Activated CD4-positive, alpha-beta T cell treated with anti-CD3 and anti-CD28 coated beads for 4 hours (primary cell): Measurements from ENCODE around the gene AHDC1.

Experiments
- DNase-seq, 2 donors: peaks; one replicate each; pipeline ENCODE4 v3.0.0-alpha.2; 2020

AHDC1 gene

DNA sequence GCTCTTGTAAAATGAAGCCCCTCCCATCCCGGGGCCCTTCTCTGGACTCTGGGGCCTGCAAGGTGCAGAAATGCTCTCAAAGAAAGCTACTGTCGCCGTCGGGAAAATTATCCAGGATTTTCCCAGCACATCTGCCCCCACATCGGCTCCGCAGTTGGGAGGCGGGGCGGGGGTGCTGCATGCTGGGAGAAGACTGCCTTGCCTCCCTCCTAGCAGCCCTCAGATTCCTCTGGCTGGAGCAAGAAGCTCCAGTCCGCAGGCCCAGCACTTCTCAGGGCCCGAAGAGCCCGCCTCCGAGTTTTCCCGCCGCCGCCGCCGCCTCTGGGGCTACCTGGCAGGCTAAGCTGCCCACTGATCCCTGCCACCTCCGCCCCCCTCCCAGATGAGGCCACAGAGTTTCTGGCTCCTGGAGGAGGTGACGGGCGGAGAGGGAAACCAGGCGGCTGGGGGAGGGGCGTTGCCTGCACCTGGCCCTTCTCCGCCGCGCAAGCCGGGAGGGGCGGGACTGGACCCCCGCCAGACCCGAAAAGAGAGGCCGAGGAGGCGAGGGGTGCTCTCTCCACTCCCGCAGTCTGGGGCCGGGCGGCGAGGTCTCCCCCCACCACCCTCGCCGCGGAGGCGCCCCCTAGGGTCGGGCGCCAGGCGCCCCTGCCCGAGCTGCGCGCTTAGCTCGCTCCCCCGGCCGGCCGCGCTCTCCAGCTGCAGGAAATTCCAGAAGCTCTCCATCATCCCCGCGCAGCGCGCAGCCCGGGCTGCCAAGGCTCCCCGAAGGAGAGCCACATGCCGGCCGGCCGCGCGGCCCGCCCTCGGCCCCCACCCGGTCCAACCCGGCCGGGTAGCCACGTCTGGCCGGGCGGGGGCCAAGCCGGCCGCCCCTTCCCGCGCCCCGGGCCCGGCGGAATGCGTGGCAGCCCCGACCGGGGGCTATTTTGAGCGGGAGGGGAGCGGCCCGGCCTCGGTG is 28.8 kb downstream of the AHDC1 start:
- no peak for DNase-seq

DNA sequence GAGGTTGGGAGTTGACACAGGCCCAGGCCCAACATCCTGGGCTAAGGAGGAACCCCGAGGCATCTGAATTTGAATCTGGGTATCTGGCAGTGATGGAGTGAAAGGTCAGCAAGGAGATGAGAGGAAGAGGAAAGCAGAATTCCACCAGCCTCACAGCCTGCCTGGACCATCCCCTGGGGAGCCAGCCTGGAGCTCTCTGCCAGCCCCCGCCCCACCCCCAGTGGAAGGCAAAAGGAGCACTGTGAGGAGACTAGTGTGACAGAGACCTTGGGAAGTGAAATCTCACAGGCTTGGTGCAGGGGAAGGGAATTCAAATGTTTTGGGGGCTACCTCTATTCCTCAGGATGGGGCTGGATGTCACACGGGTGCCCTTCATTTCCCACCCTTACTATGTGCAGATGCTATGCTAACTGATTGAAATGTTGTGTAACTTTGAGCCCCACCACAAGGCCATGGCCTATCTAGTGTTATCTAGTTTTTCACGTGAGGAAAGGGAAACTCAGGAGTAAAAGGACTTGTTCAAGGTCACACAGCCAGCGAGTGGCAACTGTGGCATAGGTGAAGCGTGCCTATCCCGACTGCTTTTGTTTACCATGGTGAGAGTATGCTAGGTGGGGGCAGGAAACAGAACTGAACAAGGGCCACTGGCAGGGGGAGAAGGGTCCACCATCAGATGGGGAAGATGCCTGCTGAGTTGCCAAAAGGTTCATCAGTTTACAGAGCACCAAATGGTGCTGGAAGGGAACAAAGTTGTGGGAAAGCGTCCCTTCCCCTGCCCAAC is 29.8 kb downstream of the AHDC1 start:
- DNase-seq, result no peak

DNA sequence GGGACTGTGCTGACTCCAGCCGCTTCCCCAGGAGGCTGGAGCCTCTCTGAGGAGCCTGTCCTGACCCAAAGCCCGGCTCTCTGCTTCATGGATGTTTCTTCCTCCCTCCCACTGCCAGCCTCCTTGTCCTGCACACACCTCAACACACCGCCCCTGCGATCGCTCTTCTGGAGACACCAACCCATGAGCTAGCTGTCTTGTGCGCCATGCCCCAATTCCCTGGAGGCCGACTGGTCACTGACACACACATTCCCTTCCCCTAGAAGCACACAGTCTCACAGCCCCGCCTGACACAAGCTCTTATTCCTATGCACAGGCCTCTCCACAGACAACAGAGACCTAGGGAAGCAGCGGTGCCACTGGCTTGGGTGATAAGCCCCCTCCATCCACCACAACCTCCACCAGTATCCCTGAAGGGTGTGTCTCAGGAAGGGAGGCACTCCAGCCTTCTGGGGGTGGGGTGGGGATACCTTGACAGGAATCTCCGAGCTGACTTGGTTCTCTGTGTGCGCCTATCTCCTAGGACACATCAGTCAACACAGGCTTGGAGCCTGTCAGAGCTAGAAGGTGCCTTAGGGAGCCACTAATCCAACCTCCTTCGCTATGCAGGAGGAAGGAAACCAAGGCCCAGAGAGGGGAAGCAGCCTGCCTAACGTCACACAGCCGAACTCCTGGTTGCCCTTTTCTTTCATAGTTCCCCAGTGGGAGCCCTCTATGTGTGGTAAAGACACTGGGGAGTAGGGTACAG is 31.1 kb downstream of the AHDC1 start:
- DNase-seq, result no peak

- no peak for DNase-seq
Measured at GRCh38 chr1:27572019-27572678, 31.8 kb downstream of the AHDC1 start.

DNA sequence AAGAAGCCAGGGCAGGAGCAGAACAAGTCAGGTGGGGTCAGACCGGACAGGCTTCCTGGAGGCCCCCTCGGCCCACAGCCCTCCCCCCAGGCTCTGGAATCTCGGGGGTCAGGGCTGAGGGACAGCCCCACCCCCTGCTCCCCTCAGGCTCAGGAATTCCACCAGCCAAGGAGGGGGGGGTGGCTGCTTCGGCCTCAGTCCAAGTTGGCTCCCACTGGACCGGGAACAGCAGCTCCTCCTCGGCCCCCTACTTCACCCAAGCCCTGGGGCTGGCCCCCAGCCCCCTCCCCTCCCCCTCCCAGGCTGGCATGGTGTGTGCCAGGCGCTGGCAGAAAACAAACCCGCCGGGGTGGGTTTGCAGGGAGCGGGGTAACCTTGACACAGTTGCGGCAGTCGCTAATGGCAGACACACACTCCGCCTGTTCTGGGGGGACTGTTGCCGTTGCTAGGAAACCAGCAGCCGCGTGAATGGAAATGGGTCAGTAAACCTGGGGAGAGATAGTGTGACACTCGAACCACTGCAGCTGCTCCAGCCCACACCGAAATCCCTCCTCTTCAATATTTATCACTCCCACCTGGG is 32.4 kb downstream of the AHDC1 start:
- DNase-seq, result no peak

DNA sequence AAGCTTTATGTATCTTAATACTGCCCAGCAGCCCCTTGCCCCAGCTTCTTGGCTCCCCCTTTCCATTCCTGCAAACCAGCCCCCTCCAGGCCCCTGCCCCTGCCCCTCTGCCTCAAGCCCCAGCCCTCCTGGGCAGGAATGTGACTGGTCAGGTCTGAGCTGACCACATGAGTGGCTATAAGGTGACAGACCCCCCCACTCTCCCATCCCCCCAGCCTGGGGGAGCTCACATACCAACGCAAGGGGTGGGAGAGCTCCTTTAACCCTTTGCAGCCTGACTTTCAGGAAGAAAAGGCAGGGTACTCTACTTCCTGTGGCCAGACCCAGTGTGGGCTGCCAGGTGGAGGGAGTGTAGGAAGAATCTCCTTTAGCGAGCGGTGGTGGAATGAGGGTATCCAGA is 33.2 kb downstream of the AHDC1 start:
- no peak for DNase-seq

- DNase-seq, result no peak
Measured at GRCh38 chr1:27570356-27570755, 33.6 kb downstream of the AHDC1 start.

DNA sequence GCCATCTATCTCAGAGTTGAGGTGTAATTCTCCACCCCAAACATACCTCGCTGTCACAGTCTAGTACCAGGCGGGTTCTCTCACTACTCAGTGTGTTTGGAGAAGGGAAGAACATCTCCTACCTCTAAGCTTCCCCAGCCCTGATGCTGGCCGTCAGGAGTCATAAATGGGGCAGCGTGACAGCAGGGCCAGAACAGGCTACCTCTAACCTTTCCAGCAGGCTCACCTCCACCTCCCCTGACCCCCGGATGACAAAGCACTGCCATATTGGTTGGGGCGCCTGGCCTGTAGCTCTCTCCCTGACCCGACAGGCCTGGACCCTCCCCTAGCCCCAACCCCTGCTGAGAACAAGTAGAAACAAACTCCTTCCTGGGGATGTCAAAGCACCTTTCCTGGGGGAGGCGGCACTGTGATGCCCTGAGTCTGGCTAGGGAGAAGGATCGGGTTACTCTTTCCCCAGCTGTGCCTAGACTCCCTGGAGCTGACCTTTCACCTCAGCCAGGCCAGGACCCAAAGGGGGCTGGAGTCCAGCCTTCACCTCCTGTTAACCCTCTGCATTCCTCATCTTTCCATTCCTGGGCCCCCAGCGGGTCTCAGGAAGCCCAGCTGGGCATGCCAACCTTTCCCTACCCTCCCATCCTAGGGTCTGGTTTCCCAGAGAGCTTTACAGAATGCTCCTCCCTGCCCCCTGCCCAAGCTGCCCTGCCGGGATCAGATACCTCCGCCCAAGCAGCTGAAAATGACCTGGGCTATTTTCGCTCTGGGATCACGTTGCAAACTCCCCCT is 34.2 kb downstream of the AHDC1 start:
- DNase-seq, result no peak

- no peak for DNase-seq
Measured at GRCh38 chr1:27569088-27569460, 34.9 kb downstream of the AHDC1 start.

- peak; percentile 91 to 93 for DNase-seq
Measured at GRCh38 chr1:27568300-27569087, 35.5 kb downstream of the AHDC1 start.

- DNase-seq, result no peak
Measured at GRCh38 chr1:27567971-27568299, 36.0 kb downstream of the AHDC1 start.

DNA sequence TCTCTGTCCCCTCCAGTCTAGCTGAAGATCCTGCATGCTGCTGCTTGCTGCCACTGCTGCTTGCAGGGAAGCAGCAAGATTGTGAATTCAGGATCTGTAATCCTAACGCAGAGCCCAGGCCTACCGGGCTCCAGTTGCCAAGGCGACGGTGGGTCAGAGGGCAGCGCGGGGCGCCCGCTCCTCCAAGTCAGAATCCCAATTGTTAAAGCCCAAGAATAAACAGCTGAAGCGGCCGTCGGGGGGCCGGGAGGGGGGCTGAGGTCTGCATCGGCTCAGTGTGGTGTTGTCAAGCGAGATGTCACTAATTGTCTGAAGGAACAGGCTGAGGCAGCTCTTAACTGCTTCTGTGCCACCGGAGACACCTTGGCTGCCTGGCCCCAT is 36.8 kb downstream of the AHDC1 start:
- DNase-seq, result no peak

- DNase-seq, result no peak
Measured at GRCh38 chr1:27566462-27567145, 37.3 kb downstream of the AHDC1 start.

DNA sequence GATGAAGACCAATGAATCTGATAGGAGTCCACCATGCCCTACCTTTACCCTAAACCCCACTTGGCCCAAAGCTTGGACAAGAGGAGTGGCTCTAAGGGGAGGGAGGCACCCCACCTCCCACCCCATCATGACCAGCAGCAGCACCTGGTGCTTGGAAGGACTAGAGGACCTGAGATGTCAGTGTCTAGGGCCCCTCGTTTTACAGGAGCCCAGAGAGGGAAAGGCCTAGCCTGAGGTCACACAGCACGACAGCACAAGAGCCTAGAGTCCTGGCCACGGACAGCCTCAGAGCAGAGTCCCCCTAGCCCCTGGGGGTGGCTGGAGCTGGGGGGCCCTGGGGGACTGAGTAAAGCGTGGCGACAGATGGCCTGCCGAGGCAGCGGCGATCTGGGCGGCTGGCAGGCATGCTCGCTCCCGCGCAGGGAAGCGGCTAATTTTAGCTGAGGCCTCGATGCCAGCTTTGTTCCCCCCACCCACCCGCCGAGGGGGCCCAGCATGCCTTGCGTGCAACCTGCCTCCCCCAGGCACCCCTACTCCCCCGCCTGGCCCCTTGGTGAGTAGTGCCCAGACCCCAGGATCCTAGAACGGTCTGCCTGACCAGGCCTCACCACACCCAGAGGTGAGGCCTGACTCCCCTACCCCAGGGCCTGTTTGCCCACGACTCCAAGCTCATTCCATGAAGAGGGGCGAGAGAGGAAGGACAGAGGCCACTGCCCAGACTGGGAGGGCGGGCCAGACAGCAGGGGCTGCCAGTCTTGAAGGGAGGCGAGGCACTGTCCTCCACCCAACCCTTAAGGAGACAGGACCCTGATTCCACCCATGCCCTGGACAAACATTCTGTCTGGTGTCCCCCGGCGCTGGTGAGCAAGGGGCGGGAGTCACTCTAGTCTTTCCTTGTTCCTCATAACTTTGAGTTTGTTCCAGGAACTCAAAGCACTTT is 39.0 kb downstream of the AHDC1 start:
- DNase-seq, result no peak

GRCh38 chr1:27563591-27564471 is 40.1 kb downstream of the AHDC1 start:
- DNase-seq, result no peak

GRCh38 chr1:27563341-27563590 is 40.7 kb downstream of the AHDC1 start:
- no peak for DNase-seq

GRCh38 chr1:27562534-27563340 is 41.2 kb downstream of the AHDC1 start:
- no peak for DNase-seq
